HepG2 (cell line): ENCODE measurements around the gene FGD2. TPM values are rescaled to one million over a fixed set of nuclear protein-coding genes. Genes with fewer than 3 reads are reported as not detected.

Experiments used
- BORCS8-MEF2B ChIP-seq: sonication (generic); formaldehyde crosslinking; IDR thresholded peaks from 2 replicates; pipeline ENCODE4 v1.8.0; 2022; ENCODE audit warnings: mild to moderate bottlenecking, missing genetic modification reagents
- HNRNPLL ChIP-seq: fragments of 200-400 bp; formaldehyde crosslinking; IDR thresholded peaks from 2 replicates; pipeline ENCODE4 v1.6.1; 2017; ENCODE audit warnings: mild to moderate bottlenecking, low read depth, low read length; ENCODE audit not compliant: poor library complexity, severe bottlenecking
- SAP130 ChIP-seq: IDR thresholded peaks from 2 replicates; pipeline ENCODE4 v1.6.1; 2016; ENCODE audit warnings: low read depth
- polyA plus RNA-seq, 8 experiments: library from polyadenylated mRNA; depleted of rRNA in 3 of 8; stranded (reverse) in 7 of 8; unstranded in 1 of 8; fragments of >200 nt; fragmentation: Illumina TruSeq in 4 of 8; extraction: Trizol in 4 of 8; gene quantifications; 2 replicates each; pipeline versions ENCODE4 v1.2.1 to v1.2.3, GENCODE V29; 2011 to 2016; ENCODE audit warnings: low read depth in 4 of 8, missing spikeins in 1 of 8, mixed read lengths in 1 of 8; ENCODE audit not compliant: insufficient read depth in 1 of 8
- total RNA-seq, 5 experiments: library from RNA; depleted of rRNA; stranded (reverse); fragments of >200 nt; fragmentation: Illumina TruSeq; extraction: Trizol; gene quantifications; 2 replicates each; pipeline ENCODE4 v1.2.3, GENCODE V29; 2016; ENCODE audit warnings: low read depth in 1 of 5
- TF ChIP-seq, protein P1 (sequence below): sonication (generic); formaldehyde crosslinking; conservative IDR thresholded peaks from 2 replicates; pipeline ENCODE4 v1.4.0; 2020; ENCODE audit warnings: missing genetic modification reagents
- TF ChIP-seq, protein P2 (sequence below): sonication (generic); formaldehyde crosslinking; IDR thresholded peaks from 2 replicates; pipeline ENCODE4 v1.4.0; 2020; ENCODE audit warnings: low read depth, mild to moderate bottlenecking, missing genetic modification reagents
- TF ChIP-seq, protein P3 (sequence below): sonication (generic); formaldehyde crosslinking; IDR thresholded peaks from 2 replicates; pipeline ENCODE4 v1.4.0; 2020; ENCODE audit warnings: missing genetic modification reagents, borderline replicate concordance
- TF ChIP-seq, protein P4 (sequence below), 2 experiments: fragments of 450-650 bp in 1 of 2; sonication (generic) in 1 of 2; formaldehyde crosslinking in 1 of 2; IDR thresholded peaks; 2 replicates each; pipeline versions ENCODE4 v1.6.1 to v1.8.0; 2016 to 2022; ENCODE audit warnings: antibody characterized with exemption in 1 of 2, mild to moderate bottlenecking in 1 of 2, missing genetic modification reagents in 1 of 2
- TF ChIP-seq, protein P5 (sequence below): sonication (generic); formaldehyde crosslinking; conservative IDR thresholded peaks from 2 replicates; pipeline ENCODE4 v1.8.0; 2022; ENCODE audit warnings: mild to moderate bottlenecking, moderate library complexity, missing genetic modification reagents

Gene FGD2
- total and polyA plus RNA-seq, 2 of the 13 experiments (the other 11 are each of a cell fraction or from before 2014, with no cell fraction given) = not detected

GRCh38 chr6:37029249-37029971 lies 24.0 kb downstream of the FGD2 start (continued):
- TF ChIP-seq, protein P1, sequence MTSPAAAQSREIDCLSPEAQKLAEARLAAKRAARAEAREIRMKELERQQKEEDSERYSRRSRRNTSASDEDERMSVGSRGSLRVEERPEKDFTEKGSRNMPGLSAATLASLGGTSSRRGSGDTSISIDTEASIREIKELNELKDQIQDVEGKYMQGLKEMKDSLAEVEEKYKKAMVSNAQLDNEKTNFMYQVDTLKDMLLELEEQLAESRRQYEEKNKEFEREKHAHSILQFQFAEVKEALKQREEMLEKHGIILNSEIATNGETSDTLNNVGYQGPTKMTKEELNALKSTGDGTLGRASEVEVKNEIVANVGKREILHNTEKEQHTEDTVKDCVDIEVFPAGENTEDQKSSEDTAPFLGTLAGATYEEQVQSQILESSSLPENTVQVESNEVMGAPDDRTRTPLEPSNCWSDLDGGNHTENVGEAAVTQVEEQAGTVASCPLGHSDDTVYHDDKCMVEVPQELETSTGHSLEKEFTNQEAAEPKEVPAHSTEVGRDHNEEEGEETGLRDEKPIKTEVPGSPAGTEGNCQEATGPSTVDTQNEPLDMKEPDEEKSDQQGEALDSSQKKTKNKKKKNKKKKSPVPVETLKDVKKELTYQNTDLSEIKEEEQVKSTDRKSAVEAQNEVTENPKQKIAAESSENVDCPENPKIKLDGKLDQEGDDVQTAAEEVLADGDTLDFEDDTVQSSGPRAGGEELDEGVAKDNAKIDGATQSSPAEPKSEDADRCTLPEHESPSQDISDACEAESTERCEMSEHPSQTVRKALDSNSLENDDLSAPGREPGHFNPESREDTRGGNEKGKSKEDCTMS (CRISPR knock-in tag) = no peak
- TF ChIP-seq, protein P2, sequence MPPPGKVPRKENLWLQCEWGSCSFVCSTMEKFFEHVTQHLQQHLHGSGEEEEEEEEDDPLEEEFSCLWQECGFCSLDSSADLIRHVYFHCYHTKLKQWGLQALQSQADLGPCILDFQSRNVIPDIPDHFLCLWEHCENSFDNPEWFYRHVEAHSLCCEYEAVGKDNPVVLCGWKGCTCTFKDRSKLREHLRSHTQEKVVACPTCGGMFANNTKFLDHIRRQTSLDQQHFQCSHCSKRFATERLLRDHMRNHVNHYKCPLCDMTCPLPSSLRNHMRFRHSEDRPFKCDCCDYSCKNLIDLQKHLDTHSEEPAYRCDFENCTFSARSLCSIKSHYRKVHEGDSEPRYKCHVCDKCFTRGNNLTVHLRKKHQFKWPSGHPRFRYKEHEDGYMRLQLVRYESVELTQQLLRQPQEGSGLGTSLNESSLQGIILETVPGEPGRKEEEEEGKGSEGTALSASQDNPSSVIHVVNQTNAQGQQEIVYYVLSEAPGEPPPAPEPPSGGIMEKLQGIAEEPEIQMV = no peak
- TF ChIP-seq SAP130 = peak; percentile 79
- TF ChIP-seq BORCS8-MEF2B (CRISPR knock-in tag) = no peak
- TF ChIP-seq HNRNPLL = no peak
- TF ChIP-seq, protein P3, sequence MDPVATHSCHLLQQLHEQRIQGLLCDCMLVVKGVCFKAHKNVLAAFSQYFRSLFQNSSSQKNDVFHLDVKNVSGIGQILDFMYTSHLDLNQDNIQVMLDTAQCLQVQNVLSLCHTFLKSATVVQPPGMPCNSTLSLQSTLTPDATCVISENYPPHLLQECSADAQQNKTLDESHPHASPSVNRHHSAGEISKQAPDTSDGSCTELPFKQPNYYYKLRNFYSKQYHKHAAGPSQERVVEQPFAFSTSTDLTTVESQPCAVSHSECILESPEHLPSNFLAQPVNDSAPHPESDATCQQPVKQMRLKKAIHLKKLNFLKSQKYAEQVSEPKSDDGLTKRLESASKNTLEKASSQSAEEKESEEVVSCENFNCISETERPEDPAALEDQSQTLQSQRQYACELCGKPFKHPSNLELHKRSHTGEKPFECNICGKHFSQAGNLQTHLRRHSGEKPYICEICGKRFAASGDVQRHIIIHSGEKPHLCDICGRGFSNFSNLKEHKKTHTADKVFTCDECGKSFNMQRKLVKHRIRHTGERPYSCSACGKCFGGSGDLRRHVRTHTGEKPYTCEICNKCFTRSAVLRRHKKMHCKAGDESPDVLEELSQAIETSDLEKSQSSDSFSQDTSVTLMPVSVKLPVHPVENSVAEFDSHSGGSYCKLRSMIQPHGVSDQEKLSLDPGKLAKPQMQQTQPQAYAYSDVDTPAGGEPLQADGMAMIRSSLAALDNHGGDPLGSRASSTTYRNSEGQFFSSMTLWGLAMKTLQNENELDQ (CRISPR knock-in tag) = no peak
- TF ChIP-seq, protein P4, sequence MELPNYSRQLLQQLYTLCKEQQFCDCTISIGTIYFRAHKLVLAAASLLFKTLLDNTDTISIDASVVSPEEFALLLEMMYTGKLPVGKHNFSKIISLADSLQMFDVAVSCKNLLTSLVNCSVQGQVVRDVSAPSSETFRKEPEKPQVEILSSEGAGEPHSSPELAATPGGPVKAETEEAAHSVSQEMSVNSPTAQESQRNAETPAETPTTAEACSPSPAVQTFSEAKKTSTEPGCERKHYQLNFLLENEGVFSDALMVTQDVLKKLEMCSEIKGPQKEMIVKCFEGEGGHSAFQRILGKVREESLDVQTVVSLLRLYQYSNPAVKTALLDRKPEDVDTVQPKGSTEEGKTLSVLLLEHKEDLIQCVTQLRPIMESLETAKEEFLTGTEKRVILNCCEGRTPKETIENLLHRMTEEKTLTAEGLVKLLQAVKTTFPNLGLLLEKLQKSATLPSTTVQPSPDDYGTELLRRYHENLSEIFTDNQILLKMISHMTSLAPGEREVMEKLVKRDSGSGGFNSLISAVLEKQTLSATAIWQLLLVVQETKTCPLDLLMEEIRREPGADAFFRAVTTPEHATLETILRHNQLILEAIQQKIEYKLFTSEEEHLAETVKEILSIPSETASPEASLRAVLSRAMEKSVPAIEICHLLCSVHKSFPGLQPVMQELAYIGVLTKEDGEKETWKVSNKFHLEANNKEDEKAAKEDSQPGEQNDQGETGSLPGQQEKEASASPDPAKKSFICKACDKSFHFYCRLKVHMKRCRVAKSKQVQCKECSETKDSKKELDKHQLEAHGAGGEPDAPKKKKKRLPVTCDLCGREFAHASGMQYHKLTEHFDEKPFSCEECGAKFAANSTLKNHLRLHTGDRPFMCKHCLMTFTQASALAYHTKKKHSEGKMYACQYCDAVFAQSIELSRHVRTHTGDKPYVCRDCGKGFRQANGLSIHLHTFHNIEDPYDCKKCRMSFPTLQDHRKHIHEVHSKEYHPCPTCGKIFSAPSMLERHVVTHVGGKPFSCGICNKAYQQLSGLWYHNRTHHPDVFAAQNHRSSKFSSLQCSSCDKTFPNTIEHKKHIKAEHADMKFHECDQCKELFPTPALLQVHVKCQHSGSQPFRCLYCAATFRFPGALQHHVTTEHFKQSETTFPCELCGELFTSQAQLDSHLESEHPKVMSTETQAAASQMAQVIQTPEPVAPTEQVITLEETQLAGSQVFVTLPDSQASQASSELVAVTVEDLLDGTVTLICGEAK (IDR thresholded peaks at IDR 0.05) = no peak
- TF ChIP-seq, protein P4 (CRISPR knock-in tag; IDR thresholded peaks at IDR 0.05) = peak; percentile 20; the same call in 1 of the 2 replicates
- TF ChIP-seq, protein P5, sequence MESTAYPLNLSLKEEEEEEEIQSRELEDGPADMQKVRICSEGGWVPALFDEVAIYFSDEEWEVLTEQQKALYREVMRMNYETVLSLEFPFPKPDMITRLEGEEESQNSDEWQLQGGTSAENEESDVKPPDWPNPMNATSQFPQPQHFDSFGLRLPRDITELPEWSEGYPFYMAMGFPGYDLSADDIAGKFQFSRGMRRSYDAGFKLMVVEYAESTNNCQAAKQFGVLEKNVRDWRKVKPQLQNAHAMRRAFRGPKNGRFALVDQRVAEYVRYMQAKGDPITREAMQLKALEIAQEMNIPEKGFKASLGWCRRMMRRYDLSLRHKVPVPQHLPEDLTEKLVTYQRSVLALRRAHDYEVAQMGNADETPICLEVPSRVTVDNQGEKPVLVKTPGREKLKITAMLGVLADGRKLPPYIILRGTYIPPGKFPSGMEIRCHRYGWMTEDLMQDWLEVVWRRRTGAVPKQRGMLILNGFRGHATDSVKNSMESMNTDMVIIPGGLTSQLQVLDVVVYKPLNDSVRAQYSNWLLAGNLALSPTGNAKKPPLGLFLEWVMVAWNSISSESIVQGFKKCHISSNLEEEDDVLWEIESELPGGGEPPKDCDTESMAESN (CRISPR knock-in tag) = no peak
